A673 (cell line): ENCODE results near the gene TTN. TPM values are rescaled to one million over a fixed set of nuclear protein-coding genes. Genes with fewer than 3 reads are reported as not detected.
A peak's percentile ranks its signal among the peaks of the same experiment; 100 is the strongest.

ENCODE experiments used
- BruUV-seq: library from RNA; stranded (reverse); fragments of 400-500 nt; replicated peaks from 2 replicates; lab custom pipeline; 2021; lab: Mats Ljungman, UMichigan
- CTCF ChIA-PET: fragments of 300-600 bp; sonication (Branson Sonifier 250); formaldehyde crosslinking; loops from one replicate; lab custom pipeline; 2022; ENCODE audit warnings: antibody characterized with exemption; lab: Charles Lee
- POLR2A ChIA-PET: fragments of 300-600 bp; sonication (Branson Sonifier 250); formaldehyde crosslinking; loops from one replicate; lab custom pipeline; 2022; ENCODE audit warnings: antibody characterized with exemption; ENCODE audit not compliant: low non-redundant PET; lab: Charles Lee
- DNase-seq: peaks from one replicate; pipeline ENCODE4 v3.0.0-alpha.2; 2015; ENCODE audit warnings: low spot score
- H3K27ac ChIP-seq: fragments of 200-600 bp; sonication (generic); 2 replicates; pipeline ENCODE4 v1.5.1; 2016; ENCODE audit warnings: mixed run types, low read depth, mild to moderate bottlenecking, mixed read lengths, antibody characterized with exemption, low read length; ENCODE audit not compliant: poor library complexity, severe bottlenecking
- H3K27me3 ChIP-seq: fragments of 200-600 bp; sonication (generic); replicated peaks from 2 replicates; pipeline ENCODE4 v1.6.1; 2017; ENCODE audit warnings: mixed run types, low read depth, mild to moderate bottlenecking, mixed read lengths, antibody characterized with exemption, low read length; ENCODE audit not compliant: insufficient read depth, poor library complexity
- H3K36me3 ChIP-seq: fragments of 200-600 bp; sonication (generic); 2 replicates; pipeline ENCODE4 v1.6.1; 2016; ENCODE audit warnings: mixed run types, mild to moderate bottlenecking, mixed read lengths, antibody characterized with exemption, low read length; ENCODE audit not compliant: insufficient read depth, poor library complexity, severe bottlenecking
- H3K4me1 ChIP-seq: fragments of 200-600 bp; sonication (generic); 2 replicates; pipeline ENCODE4 v1.6.1; 2017; ENCODE audit warnings: mixed run types, mild to moderate bottlenecking, mixed read lengths, antibody characterized with exemption, low read length; ENCODE audit not compliant: insufficient read depth, poor library complexity, severe bottlenecking
- H3K4me3 ChIP-seq: fragments of 200-600 bp; sonication (generic); 2 replicates; pipeline ENCODE4 v1.5.1; 2016; ENCODE audit warnings: low read depth, mixed run types, mild to moderate bottlenecking, mixed read lengths, low read length; ENCODE audit not compliant: poor library complexity, severe bottlenecking
- H3K9me3 ChIP-seq: fragments of 200-600 bp; sonication (generic); 2 replicates; pipeline ENCODE4 v1.6.1; 2016; ENCODE audit warnings: mixed run types, low read depth, mild to moderate bottlenecking, mixed read lengths, antibody characterized with exemption, low read length; ENCODE audit not compliant: poor library complexity, severe bottlenecking
- CTCF ChIP-seq: fragments of 300-800, 200-600 bp; sonication (generic); conservative IDR thresholded peaks from 2 replicates; pipeline ENCODE4 v1.5.1; 2017; ENCODE audit warnings: low read depth, mild to moderate bottlenecking, antibody characterized with exemption, low read length, moderate library complexity, mixed read lengths
- EZH2 ChIP-seq: fragments of 200-600 bp; sonication (generic); IDR thresholded peaks from 2 replicates; pipeline ENCODE4 v1.6.1; 2017; ENCODE audit warnings: borderline replicate concordance, low read depth, mild to moderate bottlenecking, mixed read lengths, antibody characterized with exemption, low read length; ENCODE audit not compliant: poor library complexity, severe bottlenecking
- intact Hi-C: fragments of 100-400 bp; cut with micrococcal nuclease; formaldehyde crosslinking; loops from one replicate; pipeline ENCODE4 v1.10.0; 2022; ENCODE audit not compliant: unreplicated experiment
- total RNA-seq: library from RNA; stranded (reverse); gene quantifications from 2 replicates; pipeline ENCODE4 v1.2.3, GENCODE V29; 2021

TTN gene
- total RNA-seq, 1 experiment from 2014 or later = under 0.01 TPM

- H3K4me3 ChIP-seq = no peak overlapping the region
- H3K9me3 ChIP-seq = no peaks in the 10 kb centered on the region
- peak; percentile 5 for DNase-seq
- no peaks in the 10 kb centered on the region for H3K4me1 ChIP-seq
- no peaks in the 10 kb centered on the region for H3K27me3 ChIP-seq
- ChIA-PET CTCF (no interaction called here), POLR2A (no interaction called here)
- no peak for TF ChIP-seq EZH2
- no peak for TF ChIP-seq CTCF
- H3K27ac ChIP-seq = no peak overlapping the region
- no TSS peak for BruUV-seq
- intact Hi-C loops = no loop called here
- no peaks in the 10 kb centered on the region for H3K36me3 ChIP-seq
Observed at GRCh38 chr2:178819992-178820391, 12.8 kb upstream of the TTN start.

- no peaks in the 10 kb centered on the region for H3K4me1 ChIP-seq
- H3K9me3 ChIP-seq = no peaks in the 10 kb centered on the region
- no TSS peak for BruUV-seq
- no peak for DNase-seq
- intact Hi-C loops = no loop called here
- no peak overlapping the region for H3K4me3 ChIP-seq
- TF ChIP-seq CTCF (no peak), EZH2 (no peak)
- H3K27me3 ChIP-seq = no peaks in the 10 kb centered on the region
- H3K36me3 ChIP-seq = no peaks in the 10 kb centered on the region
- ChIA-PET POLR2A (no interaction called here), CTCF (no interaction called here)
- H3K27ac ChIP-seq = no peak overlapping the region
Observed at GRCh38 chr2:178819147-178819875, 12.1 kb upstream of the TTN start.

- BruUV-seq = no TSS peak
- POLR2A ChIA-PET = no interaction called here
- no peaks in the 10 kb centered on the region for H3K9me3 ChIP-seq
- CTCF ChIA-PET = no interaction called here
- intact Hi-C loops = no loop called here
- no peak overlapping the region for H3K4me3 ChIP-seq
- H3K27ac ChIP-seq = no peak overlapping the region
- no peak for DNase-seq
- TF ChIP-seq CTCF = no peak
- TF ChIP-seq EZH2 = no peak
- no peaks in the 10 kb centered on the region for H3K27me3 ChIP-seq
- no peaks in the 10 kb centered on the region for H3K4me1 ChIP-seq
- H3K36me3 ChIP-seq = no peaks in the 10 kb centered on the region
Observed at GRCh38 chr2:178811901-178812300, 4.7 kb upstream of the TTN start.
